Heart left ventricle (tissue), 13 donors: ENCODE data around the gene SLC39A11.

Source experiments
- POLR2A ChIP-seq, 2 donors: fragments of 450-650 bp; IDR thresholded peaks; one replicate each; pipeline ENCODE4 v1.6.1; 2017; ENCODE audit warnings: antibody characterized with exemption in 2 of 2, mild to moderate bottlenecking in 2 of 2, moderate library complexity in 2 of 2
- TF ChIP-seq, protein P1 (sequence below), 12 donors: fragments of 200-600 bp; sonication (generic) in 4 of 12; IDR thresholded peaks; one replicate each; pipeline versions ENCODE4 v1.5.0 to v1.8.0; 2018 to 2022; ENCODE audit warnings: antibody characterized with exemption in 12 of 12, mild to moderate bottlenecking in 5 of 12
- donor health status: ischemic (EF 13 %, LVEDD 7.1; RV severe dilation, severe dysfunction).
- donor health status: DM: no; HTN: yes; CAD: no.
- donor health status: DM: no; HTN: no; CAD: no.
- donor health status: ischemic (EF 25% LVEDD 6.9; RV normal size, moderate dysfunction).
- donor health status: ischemic (EF 25% LVEDD 5.7; RV mildly dilated, moderate dysfunction).
- donor health status: ischemic (EF 35%, LVEDD 5.7; RV mildly dilated, moderate dysfunction).
- donor health status: nonischemic (EF 11% LVEDD 7.7; RV severe dilation, severe dysfunction).
- donor health status: DM: yes; HTN: yes; CAD: no.
- donor health status: PGD.
- donor health status: ischemic (EF 29% LVEDD 5.4; RV normal size, mild dysfunction).
- donor health status: nonischemic (EF 23%, LVEDD 6.1; RV moderate dilation, normal function).

GRCh38 chr17:72661116-72661944 lies 431.2 kb downstream of the SLC39A11 start:
- TF ChIP-seq, protein P1, sequence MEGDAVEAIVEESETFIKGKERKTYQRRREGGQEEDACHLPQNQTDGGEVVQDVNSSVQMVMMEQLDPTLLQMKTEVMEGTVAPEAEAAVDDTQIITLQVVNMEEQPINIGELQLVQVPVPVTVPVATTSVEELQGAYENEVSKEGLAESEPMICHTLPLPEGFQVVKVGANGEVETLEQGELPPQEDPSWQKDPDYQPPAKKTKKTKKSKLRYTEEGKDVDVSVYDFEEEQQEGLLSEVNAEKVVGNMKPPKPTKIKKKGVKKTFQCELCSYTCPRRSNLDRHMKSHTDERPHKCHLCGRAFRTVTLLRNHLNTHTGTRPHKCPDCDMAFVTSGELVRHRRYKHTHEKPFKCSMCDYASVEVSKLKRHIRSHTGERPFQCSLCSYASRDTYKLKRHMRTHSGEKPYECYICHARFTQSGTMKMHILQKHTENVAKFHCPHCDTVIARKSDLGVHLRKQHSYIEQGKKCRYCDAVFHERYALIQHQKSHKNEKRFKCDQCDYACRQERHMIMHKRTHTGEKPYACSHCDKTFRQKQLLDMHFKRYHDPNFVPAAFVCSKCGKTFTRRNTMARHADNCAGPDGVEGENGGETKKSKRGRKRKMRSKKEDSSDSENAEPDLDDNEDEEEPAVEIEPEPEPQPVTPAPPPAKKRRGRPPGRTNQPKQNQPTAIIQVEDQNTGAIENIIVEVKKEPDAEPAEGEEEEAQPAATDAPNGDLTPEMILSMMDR (IDR thresholded peaks at IDR 0.05), result no peak
- no peak for TF ChIP-seq POLR2A (IDR thresholded peaks at IDR 0.05)
